Measurements from ENCODE around the gene LIM2.
"Not testable (repeated sequence)": the region's sequence is repeated elsewhere in the genome, so short reads cannot be mapped to it uniquely, and the experiment has no call there.

Gene LIM2, protein sequence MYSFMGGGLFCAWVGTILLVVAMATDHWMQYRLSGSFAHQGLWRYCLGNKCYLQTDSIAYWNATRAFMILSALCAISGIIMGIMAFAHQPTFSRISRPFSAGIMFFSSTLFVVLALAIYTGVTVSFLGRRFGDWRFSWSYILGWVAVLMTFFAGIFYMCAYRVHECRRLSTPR

DNA sequence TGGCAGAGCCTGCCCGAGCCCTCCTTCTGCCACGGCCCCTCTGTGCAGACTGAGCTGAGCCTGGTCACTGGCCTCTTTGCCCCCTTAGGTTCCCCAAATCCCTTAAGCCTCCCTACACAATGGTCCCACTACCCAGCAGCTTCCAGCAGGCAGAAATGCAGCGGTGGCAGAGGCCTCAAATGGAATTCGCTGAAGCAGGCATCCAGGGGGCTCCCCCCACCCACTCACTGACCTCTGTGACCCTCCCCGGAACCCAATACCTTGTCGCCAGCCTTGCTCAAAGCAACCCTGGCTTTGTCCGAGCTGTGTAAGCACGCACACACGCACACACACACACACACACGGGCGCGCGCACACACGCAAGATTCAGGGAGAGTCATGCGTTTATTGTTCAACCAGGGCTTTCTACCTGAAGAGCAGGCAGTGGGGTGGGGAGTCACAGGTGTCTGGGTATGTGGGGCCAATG is at the start of gene LIM2:
Gene LIM2, minus strand, starts transcription at position 51 of the 466 bp plus-strand sequence. CDS start 531 bp downstream, outside the sequence.
- H3K4me3 ChIP-seq (ENCODE audit: low read depth in 1 of 2, low read length in 2 of 2) = no peak within 1 kb of the TSS
- H3K9me3 ChIP-seq (ENCODE audit: control insufficient read depth in 1 of 2, low read length in 2 of 2) = no peaks in the 10 kb centered on the region
- peaks cover 6 to 7% of the 10 kb centered on the region in 2 donors for H3K4me1 ChIP-seq (ENCODE audit: control insufficient read depth in 1 of 2, insufficient read depth in 2 of 2, low read length in 2 of 2)
- H3K27me3 ChIP-seq (ENCODE audit: control insufficient read depth in 1 of 2, insufficient read depth in 2 of 2, low read length in 2 of 2) = no peaks in the 10 kb centered on the region
- no peaks in the 10 kb centered on the region for H3K36me3 ChIP-seq (ENCODE audit: control insufficient read depth in 1 of 2, insufficient read depth in 2 of 2, low read length in 2 of 2)
- H3K27ac ChIP-seq (ENCODE audit: low read depth, low read length) = no peak within 1 kb of the TSS
- no peak within 1 kb of the TSS for H3K9ac ChIP-seq (ENCODE audit: low read depth in 1 of 2, low read length in 2 of 2)

DNA sequence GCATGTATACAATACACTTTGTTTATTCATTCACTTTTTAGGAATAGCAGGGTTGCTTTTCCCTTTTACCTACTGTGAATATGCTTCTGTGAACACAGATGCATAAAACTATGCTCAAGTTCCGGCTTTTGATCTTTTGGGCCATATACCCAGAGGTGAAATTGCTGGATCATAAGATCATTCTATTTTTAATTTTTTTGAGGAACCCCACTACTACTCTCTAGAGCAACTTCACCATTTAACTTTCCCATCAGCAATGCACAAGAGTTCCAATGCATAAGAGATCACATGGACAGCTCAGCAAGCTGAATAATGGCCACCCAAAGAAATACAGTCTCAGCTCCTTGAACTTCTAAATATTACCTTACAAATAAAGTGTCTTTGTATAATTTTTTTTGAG is 46.7 kb upstream of the LIM2 start:
- Histone ChIP-seq H3K27me3 (ENCODE audit: control insufficient read depth in 1 of 2, insufficient read depth in 2 of 2, low read length in 2 of 2) (no peaks in the 10 kb centered on the region), H3K36me3 (ENCODE audit: control insufficient read depth in 1 of 2, insufficient read depth in 2 of 2, low read length in 2 of 2) (no peaks in the 10 kb centered on the region), H3K9me3 (ENCODE audit: control insufficient read depth in 1 of 2, low read length in 2 of 2) (no peaks in the 10 kb centered on the region), H3K4me3 (ENCODE audit: low read depth in 1 of 2, low read length in 2 of 2) (no peak overlapping the region), H3K27ac (ENCODE audit: low read depth, low read length) (no peak overlapping the region), H3K9ac (ENCODE audit: low read depth in 1 of 2, low read length in 2 of 2) (no peak overlapping the region), H3K4me1 (ENCODE audit: control insufficient read depth in 1 of 2, insufficient read depth in 2 of 2, low read length in 2 of 2) (peaks cover 5 to 8% of the 10 kb centered on the region in 2 donors)

DNA sequence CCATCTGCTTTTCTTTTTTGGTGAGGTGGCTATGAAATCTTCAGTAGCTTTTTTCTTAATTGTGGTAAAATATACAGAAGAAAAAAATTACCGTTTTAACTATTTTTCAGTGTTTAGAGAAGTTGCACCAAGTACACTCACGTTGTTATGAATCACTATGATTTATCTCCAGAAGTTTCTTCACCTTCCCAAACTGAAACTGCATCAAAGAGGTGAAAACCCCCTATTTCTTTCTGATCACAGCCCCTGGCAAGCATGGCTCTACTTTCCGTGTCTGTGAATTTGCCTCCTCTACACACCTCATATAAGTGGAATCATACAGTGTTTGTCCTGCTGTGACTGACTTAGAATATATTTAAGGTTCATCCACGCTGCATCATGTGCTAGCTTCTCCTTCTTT is 45.3 kb upstream of the LIM2 start:
- Histone ChIP-seq H3K4me1 (ENCODE audit: control insufficient read depth in 1 of 2, insufficient read depth in 2 of 2, low read length in 2 of 2) (no peaks in the 10 kb centered on the region), H3K4me3 (ENCODE audit: low read depth in 1 of 2, low read length in 2 of 2) (no peak overlapping the region), H3K27me3 (ENCODE audit: control insufficient read depth in 1 of 2, insufficient read depth in 2 of 2, low read length in 2 of 2) (no peaks in the 10 kb centered on the region), H3K9ac (ENCODE audit: low read depth in 1 of 2, low read length in 2 of 2) (no peak overlapping the region), H3K27ac (ENCODE audit: low read depth, low read length) (no peak overlapping the region), H3K9me3 (ENCODE audit: control insufficient read depth in 1 of 2, low read length in 2 of 2) (no peaks in the 10 kb centered on the region), H3K36me3 (ENCODE audit: control insufficient read depth in 1 of 2, insufficient read depth in 2 of 2, low read length in 2 of 2) (no peaks in the 10 kb centered on the region)

DNA sequence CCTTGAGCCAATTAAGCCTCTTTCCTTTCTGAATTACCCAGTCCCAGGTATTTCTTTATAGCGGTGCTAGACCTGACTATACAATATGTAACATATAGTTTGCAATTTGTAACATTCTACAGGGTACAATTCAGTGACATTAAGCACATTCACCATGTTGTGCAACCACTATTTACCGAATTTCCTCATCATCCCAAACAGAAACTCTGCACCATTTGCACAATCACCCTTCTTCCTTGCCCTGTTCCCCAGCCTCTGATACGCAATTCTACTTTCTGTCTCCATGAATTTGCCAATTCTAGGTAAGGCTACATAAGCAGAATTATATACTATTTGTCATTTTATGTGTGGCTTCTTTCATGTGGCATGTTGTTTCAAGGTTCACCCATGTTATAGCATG is 43.4 kb upstream of the LIM2 start:
- Histone ChIP-seq H3K9ac (ENCODE audit: low read depth in 1 of 2, low read length in 2 of 2) (no peak overlapping the region), H3K36me3 (ENCODE audit: control insufficient read depth in 1 of 2, insufficient read depth in 2 of 2, low read length in 2 of 2) (no peaks in the 10 kb centered on the region), H3K4me3 (ENCODE audit: low read depth in 1 of 2, low read length in 2 of 2) (no peak overlapping the region), H3K4me1 (ENCODE audit: control insufficient read depth in 1 of 2, insufficient read depth in 2 of 2, low read length in 2 of 2) (no peaks in the 10 kb centered on the region), H3K27me3 (ENCODE audit: control insufficient read depth in 1 of 2, insufficient read depth in 2 of 2, low read length in 2 of 2) (no peaks in the 10 kb centered on the region), H3K27ac (ENCODE audit: low read depth, low read length) (no peak overlapping the region), H3K9me3 (ENCODE audit: control insufficient read depth in 1 of 2, low read length in 2 of 2) (no peaks in the 10 kb centered on the region)

DNA sequence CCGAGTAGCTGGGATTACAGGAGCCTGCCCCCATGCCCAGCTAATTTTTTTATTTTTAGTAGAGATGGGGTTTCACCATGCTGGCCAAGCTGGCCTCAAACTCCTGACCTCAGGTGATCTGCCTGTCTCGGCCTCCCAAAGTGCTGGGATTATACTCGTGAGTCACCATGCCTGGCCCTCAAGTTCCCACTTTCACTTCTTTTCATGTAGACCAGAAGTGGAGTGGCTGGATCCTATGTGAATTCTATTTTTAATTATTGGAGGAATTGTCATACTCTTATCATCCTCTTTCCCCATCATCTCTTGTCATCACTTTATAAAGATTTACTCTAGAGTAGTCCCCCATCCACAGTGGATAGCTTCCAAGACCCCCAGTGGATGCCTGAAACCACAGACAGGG is 42.4 kb upstream of the LIM2 start:
- H3K4me3 ChIP-seq (ENCODE audit: low read depth in 1 of 2, low read length in 2 of 2) = no peak overlapping the region
- no peaks in the 10 kb centered on the region for H3K36me3 ChIP-seq (ENCODE audit: control insufficient read depth in 1 of 2, insufficient read depth in 2 of 2, low read length in 2 of 2)
- no peak overlapping the region for H3K9ac ChIP-seq (ENCODE audit: low read depth in 1 of 2, low read length in 2 of 2)
- H3K4me1 ChIP-seq (ENCODE audit: control insufficient read depth in 1 of 2, insufficient read depth in 2 of 2, low read length in 2 of 2) = no peaks in the 10 kb centered on the region
- no peaks in the 10 kb centered on the region for H3K9me3 ChIP-seq (ENCODE audit: control insufficient read depth in 1 of 2, low read length in 2 of 2)
- no peaks in the 10 kb centered on the region for H3K27me3 ChIP-seq (ENCODE audit: control insufficient read depth in 1 of 2, insufficient read depth in 2 of 2, low read length in 2 of 2)
- H3K27ac ChIP-seq (ENCODE audit: low read depth, low read length) = no peak overlapping the region

DNA sequence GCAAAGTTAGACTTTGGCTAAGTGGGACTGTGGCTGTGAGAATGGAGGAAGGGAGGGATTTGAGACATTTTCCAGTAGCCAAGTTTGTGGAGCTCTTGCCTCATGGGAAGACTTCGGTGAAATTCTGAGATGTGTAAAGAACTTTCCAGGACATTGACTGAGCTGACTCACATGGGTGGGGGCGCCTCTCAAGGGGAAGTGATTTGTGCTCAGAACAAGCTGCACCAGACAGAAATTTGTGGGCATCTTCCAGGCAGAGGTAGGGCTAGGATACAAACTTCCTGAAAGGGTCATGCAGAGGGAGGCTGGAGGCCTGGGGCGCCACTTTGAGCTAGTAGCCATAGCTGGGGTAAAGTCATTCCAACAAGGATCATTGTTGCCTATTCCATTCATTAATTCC is 39.4 kb upstream of the LIM2 start:
- no peaks in the 10 kb centered on the region for H3K36me3 ChIP-seq (ENCODE audit: control insufficient read depth in 1 of 2, insufficient read depth in 2 of 2, low read length in 2 of 2)
- H3K9me3 ChIP-seq (ENCODE audit: control insufficient read depth in 1 of 2, low read length in 2 of 2) = no peaks in the 10 kb centered on the region
- no peak overlapping the region for H3K4me3 ChIP-seq (ENCODE audit: low read depth in 1 of 2, low read length in 2 of 2)
- no peak overlapping the region for H3K27ac ChIP-seq (ENCODE audit: low read depth, low read length)
- H3K4me1 ChIP-seq (ENCODE audit: control insufficient read depth in 1 of 2, insufficient read depth in 2 of 2, low read length in 2 of 2) = no peaks in the 10 kb centered on the region
- H3K9ac ChIP-seq (ENCODE audit: low read depth in 1 of 2, low read length in 2 of 2) = no peak overlapping the region
- H3K27me3 ChIP-seq (ENCODE audit: control insufficient read depth in 1 of 2, insufficient read depth in 2 of 2, low read length in 2 of 2) = no peaks in the 10 kb centered on the region

DNA sequence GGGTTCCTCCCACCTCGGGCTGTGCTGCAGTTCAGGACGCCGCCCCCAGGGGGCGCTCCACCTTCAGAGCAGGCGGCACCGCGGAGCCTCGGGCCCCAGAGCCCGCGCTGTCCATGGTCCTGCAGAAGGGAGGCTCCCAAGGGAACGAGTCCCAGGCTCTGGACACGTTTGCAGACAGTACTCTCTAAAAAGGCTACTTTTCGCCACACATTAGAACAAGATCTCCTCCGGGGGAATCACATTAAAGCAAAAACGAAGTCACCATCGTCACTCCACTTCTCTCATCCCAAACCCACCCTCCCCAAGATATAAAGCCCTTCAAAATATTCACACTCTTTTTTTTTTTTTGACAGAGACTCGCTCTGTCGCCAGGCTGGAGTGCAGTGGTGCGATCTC is 34.3 kb upstream of the LIM2 start:
- no peaks in the 10 kb centered on the region for H3K27me3 ChIP-seq (ENCODE audit: control insufficient read depth in 1 of 2, insufficient read depth in 2 of 2, low read length in 2 of 2)
- no peak overlapping the region for H3K27ac ChIP-seq (ENCODE audit: low read depth, low read length)
- no peaks in the 10 kb centered on the region for H3K9me3 ChIP-seq (ENCODE audit: control insufficient read depth in 1 of 2, low read length in 2 of 2)
- no peak overlapping the region for H3K4me3 ChIP-seq (ENCODE audit: low read depth in 1 of 2, low read length in 2 of 2)
- H3K36me3 ChIP-seq (ENCODE audit: control insufficient read depth in 1 of 2, insufficient read depth in 2 of 2, low read length in 2 of 2) = no peaks in the 10 kb centered on the region
- H3K9ac ChIP-seq (ENCODE audit: low read depth in 1 of 2, low read length in 2 of 2) = no peak overlapping the region
- H3K4me1 ChIP-seq (ENCODE audit: control insufficient read depth in 1 of 2, insufficient read depth in 2 of 2, low read length in 2 of 2) = no peaks in the 10 kb centered on the region

DNA sequence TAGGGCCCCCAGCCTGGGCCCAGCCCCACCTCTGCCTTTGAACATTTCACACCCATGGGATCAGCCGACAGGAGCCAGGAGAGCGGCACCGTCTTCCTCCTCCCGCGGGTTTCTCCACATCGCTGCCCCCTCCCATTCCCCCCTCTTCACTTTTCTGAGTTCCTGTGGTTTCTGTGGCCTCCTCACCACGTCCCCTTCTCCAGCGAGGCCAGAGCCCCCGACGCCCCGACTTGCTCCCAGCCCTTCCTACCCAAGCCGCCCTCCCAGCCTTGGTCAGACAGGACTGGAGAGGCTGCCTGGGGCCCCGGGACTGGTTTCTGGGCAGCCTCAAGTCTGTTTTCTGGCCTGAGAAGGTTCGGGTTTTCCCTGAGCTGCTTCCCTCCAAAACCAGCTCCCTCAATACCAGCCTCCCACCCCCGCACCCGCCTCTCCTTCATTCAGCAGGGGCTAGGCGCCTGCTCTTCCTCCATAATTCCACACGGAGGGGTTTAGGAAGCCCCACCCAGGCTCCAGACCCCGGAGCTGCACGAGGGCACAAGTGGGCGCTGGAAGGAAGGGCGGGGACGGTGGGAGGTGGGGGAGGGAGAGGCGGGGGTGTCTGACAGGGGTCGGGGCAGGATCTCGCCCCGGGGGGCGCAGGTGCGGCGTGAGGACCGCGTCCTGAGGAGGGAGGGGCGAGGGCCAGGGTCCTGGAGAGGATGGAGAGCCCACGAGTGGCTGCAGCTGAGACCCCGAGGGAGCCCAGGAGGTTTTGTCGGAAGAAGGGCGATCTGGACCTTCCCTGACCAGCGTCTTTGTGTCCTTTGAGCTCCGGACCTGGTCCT is 33.7 kb upstream of the LIM2 start:
- Histone ChIP-seq H3K9ac (ENCODE audit: low read depth in 1 of 2, low read length in 2 of 2) (no peak overlapping the region), H3K4me3 (ENCODE audit: low read depth in 1 of 2, low read length in 2 of 2) (no peak overlapping the region), H3K36me3 (ENCODE audit: control insufficient read depth in 1 of 2, insufficient read depth in 2 of 2, low read length in 2 of 2) (no peaks in the 10 kb centered on the region), H3K4me1 (ENCODE audit: control insufficient read depth in 1 of 2, insufficient read depth in 2 of 2, low read length in 2 of 2) (no peaks in the 10 kb centered on the region), H3K9me3 (ENCODE audit: control insufficient read depth in 1 of 2, low read length in 2 of 2) (no peaks in the 10 kb centered on the region), H3K27me3 (ENCODE audit: control insufficient read depth in 1 of 2, insufficient read depth in 2 of 2, low read length in 2 of 2) (no peaks in the 10 kb centered on the region), H3K27ac (ENCODE audit: low read depth, low read length) (no peak overlapping the region)

DNA sequence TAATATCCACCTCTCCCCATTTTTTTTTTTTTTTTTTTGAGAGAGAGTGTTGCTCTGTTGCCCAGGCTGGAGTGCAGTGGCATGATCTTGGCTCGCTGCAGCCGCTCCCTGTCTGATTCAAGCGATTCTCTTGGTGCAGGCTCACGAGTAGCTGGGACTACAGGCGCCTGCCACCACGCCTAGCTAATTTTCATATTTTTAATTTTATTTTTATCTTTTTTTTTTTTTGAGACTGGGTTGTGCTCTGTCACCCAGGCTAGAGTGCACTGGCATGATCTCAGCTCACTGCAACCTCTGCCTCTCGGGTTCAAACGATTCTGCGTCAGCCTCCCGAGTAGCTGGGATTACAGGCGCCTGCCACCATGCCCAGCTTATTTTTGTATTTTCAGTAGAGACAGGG is 32.7 kb upstream of the LIM2 start:
- H3K36me3 ChIP-seq (ENCODE audit: control insufficient read depth in 1 of 2, insufficient read depth in 2 of 2, low read length in 2 of 2); H3K4me1 ChIP-seq (ENCODE audit: control insufficient read depth in 1 of 2, insufficient read depth in 2 of 2, low read length in 2 of 2); H3K9ac ChIP-seq (ENCODE audit: low read depth in 1 of 2, low read length in 2 of 2); H3K27ac ChIP-seq (ENCODE audit: low read depth, low read length); H3K27me3 ChIP-seq (ENCODE audit: control insufficient read depth in 1 of 2, insufficient read depth in 2 of 2, low read length in 2 of 2); H3K4me3 ChIP-seq (ENCODE audit: low read depth in 1 of 2, low read length in 2 of 2); H3K9me3 ChIP-seq (ENCODE audit: control insufficient read depth in 1 of 2, low read length in 2 of 2): not testable (repeated sequence)

DNA sequence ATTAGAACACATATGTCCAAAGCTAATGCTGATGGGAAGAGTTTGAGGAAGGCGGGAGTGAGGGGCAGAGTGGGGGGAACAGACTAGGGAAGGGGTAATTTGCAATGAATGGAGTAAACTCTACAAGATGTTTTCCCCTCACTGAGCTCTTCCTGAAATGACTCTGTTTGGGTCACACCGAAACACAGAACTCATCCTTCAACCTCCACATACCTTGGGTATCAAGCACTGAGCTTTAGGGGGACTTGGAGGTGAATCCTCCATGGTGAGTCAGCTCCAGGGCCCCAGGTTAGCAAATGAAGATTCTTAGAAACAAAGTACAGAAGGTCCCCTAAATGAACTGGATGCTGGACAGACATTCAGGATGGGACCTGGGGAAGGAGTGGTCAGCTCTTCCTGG is 30.9 kb upstream of the LIM2 start:
- Histone ChIP-seq H3K4me3 (ENCODE audit: low read depth in 1 of 2, low read length in 2 of 2) (no peak overlapping the region), H3K9ac (ENCODE audit: low read depth in 1 of 2, low read length in 2 of 2) (no peak overlapping the region), H3K4me1 (ENCODE audit: control insufficient read depth in 1 of 2, insufficient read depth in 2 of 2, low read length in 2 of 2) (no peaks in the 10 kb centered on the region), H3K27me3 (ENCODE audit: control insufficient read depth in 1 of 2, insufficient read depth in 2 of 2, low read length in 2 of 2) (no peaks in the 10 kb centered on the region), H3K27ac (ENCODE audit: low read depth, low read length) (no peak overlapping the region), H3K36me3 (ENCODE audit: control insufficient read depth in 1 of 2, insufficient read depth in 2 of 2, low read length in 2 of 2) (no peaks in the 10 kb centered on the region), H3K9me3 (ENCODE audit: control insufficient read depth in 1 of 2, low read length in 2 of 2) (no peaks in the 10 kb centered on the region)

Measured in duodenal mucosa (tissue), 2 donors.